Activated CD4-positive, CD25-positive, alpha-beta regulatory T cell (primary cell): ENCODE results near the gene BCL11B.
"Not testable (repeated sequence)": the region's sequence is repeated elsewhere in the genome, so short reads cannot be mapped to it uniquely, and the experiment has no call there.

Source experiments
- DNase-seq, 4 experiments: peaks; one replicate each; lab custom pipeline; 2025; lab: John Stamatoyannopoulos, UW

BCL11B gene

GRCh38 chr14:99239661-99240092 lies 32.3 kb downstream of the BCL11B start:
- no peak for DNase-seq

GRCh38 chr14:99238216-99238615 lies 33.8 kb downstream of the BCL11B start:
- DNase-seq = no peak

GRCh38 chr14:99237288-99237687 lies 34.7 kb downstream of the BCL11B start:
- DNase-seq = no peak

- no peak for DNase-seq
Measured at GRCh38 chr14:99236386-99237138, 35.4 kb downstream of the BCL11B start.

- no peak for DNase-seq
Measured at GRCh38 chr14:99235582-99236320, 36.2 kb downstream of the BCL11B start.

GRCh38 chr14:99234961-99235571 lies 36.9 kb downstream of the BCL11B start:
- peak in 2 of 4 experiments; percentile 36 to 53 for DNase-seq

- no peak for DNase-seq
Measured at GRCh38 chr14:99234355-99234754, 37.6 kb downstream of the BCL11B start.

GRCh38 chr14:99233222-99234035 lies 38.6 kb downstream of the BCL11B start:
- no peak for DNase-seq

- DNase-seq = no peak
Measured at GRCh38 chr14:99232714-99233214, 39.2 kb downstream of the BCL11B start.

GRCh38 chr14:99231850-99232713 lies 39.9 kb downstream of the BCL11B start:
- DNase-seq = no peak

- DNase-seq = no peak
Measured at GRCh38 chr14:99231161-99231849, 40.7 kb downstream of the BCL11B start.

- DNase-seq = peak; percentile 42 to 64 (median 56)
Measured at GRCh38 chr14:99230208-99231151, 41.5 kb downstream of the BCL11B start.

GRCh38 chr14:99229654-99230207 lies 42.3 kb downstream of the BCL11B start:
- DNase-seq = peak in 1 of 4 experiments; percentile 32

GRCh38 chr14:99228760-99229159 lies 43.2 kb downstream of the BCL11B start:
- not testable (repeated sequence) for DNase-seq

GRCh38 chr14:99226687-99227086 lies 45.3 kb downstream of the BCL11B start:
- DNase-seq = no peak

- DNase-seq = no peak
Measured at GRCh38 chr14:99225436-99226203, 46.4 kb downstream of the BCL11B start.

- no peak for DNase-seq
Measured at GRCh38 chr14:99224948-99225347, 47.0 kb downstream of the BCL11B start.
